ENCODE data around the gene SIRT2.
"Not testable (repeated sequence)": the region's sequence is repeated elsewhere in the genome, so short reads cannot be mapped to it uniquely, and the experiment has no call there.

Gene SIRT2

DNA sequence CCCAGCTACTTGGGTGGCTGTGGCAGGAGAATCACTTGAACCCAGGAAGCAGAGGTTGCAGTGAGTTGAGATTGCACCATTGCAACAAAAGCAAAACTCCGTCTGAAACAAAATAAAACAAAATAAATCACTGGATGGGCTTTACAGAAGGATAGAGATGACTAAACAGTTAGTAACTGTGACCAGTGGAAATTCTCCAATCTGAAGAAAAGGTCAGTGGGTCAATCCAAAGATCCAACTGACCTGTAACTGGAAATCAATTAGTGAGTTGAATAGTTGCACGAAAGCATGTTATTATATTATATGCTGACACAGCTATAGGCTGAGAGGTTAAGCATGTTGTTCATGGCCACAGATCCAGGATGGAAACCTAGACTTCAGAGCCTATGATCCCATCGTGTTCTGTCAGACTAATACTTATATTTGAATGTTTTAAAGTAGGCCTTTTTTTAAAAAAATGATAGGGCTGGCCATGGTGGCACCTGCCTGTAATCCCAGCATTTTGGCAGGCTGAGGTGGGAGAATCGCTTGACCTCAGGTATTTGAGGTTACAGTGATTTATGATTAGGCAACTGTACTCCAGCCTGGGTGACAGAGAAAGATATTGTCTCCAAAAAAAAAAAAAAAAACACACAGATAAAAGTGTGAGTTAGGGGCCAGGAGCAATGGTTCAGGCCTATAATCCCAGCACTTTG is 69.2 kb downstream of the SIRT2 start:
- no peak for DNase-seq (ENCODE audit: low read depth, low spot score)

DNA sequence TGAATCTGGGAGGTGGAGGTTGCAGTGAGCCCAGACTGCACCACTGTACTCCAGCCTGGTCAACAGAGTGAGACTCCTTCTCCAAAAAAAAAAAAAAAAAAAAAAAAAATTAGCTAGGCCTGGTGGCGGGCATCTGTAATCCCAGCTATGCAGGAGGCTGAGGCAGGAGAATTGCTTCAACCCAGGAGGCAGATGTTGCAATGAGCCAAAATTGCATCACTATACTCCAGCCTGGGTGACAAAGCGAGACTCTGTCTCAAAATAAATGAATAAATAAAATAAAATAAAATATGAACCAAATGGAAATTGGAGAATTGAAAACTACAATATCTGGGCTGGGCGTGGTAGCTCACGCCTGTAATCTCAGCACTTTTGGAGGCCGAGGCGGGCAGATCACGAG is 70.2 kb downstream of the SIRT2 start:
- DNase-seq (ENCODE audit: low read depth, low spot score) = not testable (repeated sequence)
